Esophagus (tissue), 2 donors: ENCODE data around the gene TNS1. TPM values are rescaled to one million over a fixed set of nuclear protein-coding genes. Genes with fewer than 3 reads are reported as not detected.

Experiments used
- H3K27ac ChIP-seq, 2 donors: one replicate each; pipeline ENCODE4 v1.5.1; 2013; ENCODE audit warnings: low read depth in 2 of 2, mild to moderate bottlenecking in 2 of 2, inconsistent platforms in 1 of 2, low read length in 1 of 2, moderate library complexity in 1 of 2
- H3K27me3 ChIP-seq, 2 donors: one replicate each; pipeline ENCODE4 v1.6.1; 2013; ENCODE audit warnings: low read length in 2 of 2, control low read depth in 1 of 2, mild to moderate bottlenecking in 1 of 2; ENCODE audit not compliant: insufficient read depth in 2 of 2, control insufficient read depth in 1 of 2
- H3K36me3 ChIP-seq, 2 donors: one replicate each; pipeline ENCODE4 v1.6.1; 2013; ENCODE audit warnings: low read length in 1 of 2; ENCODE audit not compliant: control insufficient read depth in 2 of 2, insufficient read depth in 2 of 2
- H3K4me1 ChIP-seq, 2 donors: one replicate each; pipeline ENCODE4 v1.6.1; 2013; ENCODE audit warnings: low read length in 1 of 2; ENCODE audit not compliant: control insufficient read depth in 2 of 2, insufficient read depth in 2 of 2
- H3K4me3 ChIP-seq, 2 donors: one replicate each; pipeline ENCODE4 v1.5.1; 2013; ENCODE audit warnings: low read length in 2 of 2, mild to moderate bottlenecking in 2 of 2, low read depth in 1 of 2, moderate library complexity in 1 of 2
- H3K9me3 ChIP-seq, 2 donors: one replicate each; pipeline ENCODE4 v1.6.1; 2013; ENCODE audit warnings: mild to moderate bottlenecking in 2 of 2, low read depth in 1 of 2, low read length in 1 of 2, moderate library complexity in 1 of 2; ENCODE audit not compliant: control insufficient read depth in 2 of 2, insufficient read depth in 1 of 2
- WGBS, 2 donors: extraction: QIAGEN DNeasy Blood & Tissue Kit; methylation state at CpG; one replicate each; pipeline ENCODE4 v1.1.7; 2013; 5-methylcytosine and 5-hydroxymethylcytosine counted together
- polyA plus RNA-seq, 2 donors: library from polyadenylated mRNA; stranded (reverse); fragments of 200-250 nt; gene quantifications; one replicate each; pipeline ENCODE4 v1.2.3, GENCODE V29; 2013
- donor health status: healthy with polysubstance abuse.
- donor health status: Bipolar disorder and iron deficiency.

Gene TNS1
- polyA plus RNA-seq, 2 donors, result 28.3 to 39.0 TPM

DNA sequence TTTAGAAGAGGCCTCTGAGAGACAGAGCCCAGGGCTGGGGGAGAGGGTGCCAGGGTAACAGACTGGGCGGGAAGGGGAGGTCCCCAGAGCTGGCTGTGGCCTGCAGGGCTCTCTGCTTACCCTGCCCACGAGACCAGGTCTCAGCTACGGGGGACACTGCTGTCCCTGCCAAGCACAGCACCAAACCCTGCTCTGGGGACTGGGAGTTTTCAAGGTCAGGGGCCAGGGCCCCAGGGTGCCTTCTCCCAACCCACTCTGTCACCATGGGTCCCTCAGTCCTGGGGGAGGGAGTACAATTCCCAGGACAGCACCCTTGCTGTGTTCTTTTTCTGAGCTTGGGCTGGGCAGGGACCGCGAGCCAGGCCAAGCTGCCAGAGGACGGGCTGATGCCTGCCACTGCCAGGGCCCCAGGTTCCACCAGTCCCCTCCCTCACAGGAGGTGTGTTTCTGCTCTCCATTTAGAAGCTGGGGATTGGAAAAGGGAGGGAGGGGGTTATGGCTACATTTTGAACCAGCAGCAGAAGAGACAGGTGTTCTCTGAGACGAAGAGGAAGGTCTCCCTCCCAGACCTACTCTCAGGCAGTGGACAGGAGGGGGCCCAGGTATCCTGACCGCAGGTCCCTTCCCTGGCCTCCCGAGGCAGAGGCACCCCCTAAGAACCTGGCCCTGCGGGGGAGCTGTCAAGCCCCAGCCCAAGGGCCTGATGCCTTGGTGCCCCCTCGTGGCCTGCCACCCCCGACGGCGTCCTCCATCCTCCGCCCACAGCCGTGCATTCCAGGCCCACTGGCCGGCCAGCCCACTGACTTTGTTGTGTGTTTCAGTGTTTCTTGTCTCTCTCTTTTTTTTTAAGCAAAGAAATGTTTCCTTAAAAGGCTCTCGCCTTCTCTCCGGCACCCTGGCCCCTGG is 80.4 kb downstream of the TNS1 start:
- H3K36me3 ChIP-seq, result peaks cover 0 to 2% of the 10 kb centered on the region in 2 donors
- H3K9me3 ChIP-seq, result no peaks in the 10 kb centered on the region
- H3K27ac ChIP-seq, result peak overlapping the region; percentile 75 to 80
- no peak overlapping the region for H3K4me3 ChIP-seq
- H3K4me1 ChIP-seq, result peaks cover 6 to 46% of the 10 kb centered on the region in 2 donors
- 35 to 40% methylated on average over 19 of the region's 19 CpGs for WGBS, 2 donors
- H3K27me3 ChIP-seq, result no peaks in the 10 kb centered on the region

DNA sequence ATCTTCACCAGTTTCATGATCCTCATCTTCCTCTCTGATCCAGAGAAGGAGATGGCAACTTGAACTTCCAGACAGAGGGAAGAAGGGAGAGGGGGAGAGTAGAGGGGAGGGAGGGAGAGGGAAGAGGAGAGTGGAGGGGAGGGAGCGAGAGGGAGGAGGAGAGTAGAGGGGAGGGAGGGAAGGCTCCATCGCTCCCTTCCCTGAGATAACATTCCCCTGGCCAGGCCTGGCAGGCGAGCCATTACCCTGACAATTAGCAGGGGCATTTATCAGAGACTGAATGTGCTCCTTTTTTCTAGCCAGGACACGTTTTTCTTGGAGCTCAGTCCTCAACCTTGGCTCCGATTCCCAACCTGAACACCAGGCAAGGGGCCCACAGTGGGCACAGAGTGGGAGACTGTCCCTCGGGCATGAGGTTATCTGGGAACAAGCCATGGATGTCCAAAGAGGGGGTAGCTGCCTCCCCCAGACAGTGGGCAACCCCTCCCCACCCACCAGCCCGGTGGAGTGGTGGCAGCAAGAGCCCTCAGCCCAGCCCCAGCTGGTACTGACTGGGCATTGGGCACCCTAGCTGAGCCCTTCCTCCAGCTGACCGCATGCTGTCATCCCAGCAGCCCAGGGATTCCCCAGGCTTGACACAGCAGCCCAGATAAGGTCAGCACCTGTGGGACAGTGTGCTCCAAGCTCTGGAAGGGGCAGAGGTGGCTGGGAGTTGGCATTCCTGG is 81.8 kb downstream of the TNS1 start:
- Histone ChIP-seq H3K4me3 (no peak overlapping the region), H3K27ac (peak overlapping the region; percentile 75 to 80), H3K9me3 (no peaks in the 10 kb centered on the region), H3K36me3 (peaks cover 0 to 2% of the 10 kb centered on the region in 2 donors), H3K4me1 (peaks cover 0 to 42% of the 10 kb centered on the region in 2 donors), H3K27me3 (no peaks in the 10 kb centered on the region)
- WGBS, 2 donors, result 27 to 28% methylated on average over 8 of the region's 8 CpGs

DNA sequence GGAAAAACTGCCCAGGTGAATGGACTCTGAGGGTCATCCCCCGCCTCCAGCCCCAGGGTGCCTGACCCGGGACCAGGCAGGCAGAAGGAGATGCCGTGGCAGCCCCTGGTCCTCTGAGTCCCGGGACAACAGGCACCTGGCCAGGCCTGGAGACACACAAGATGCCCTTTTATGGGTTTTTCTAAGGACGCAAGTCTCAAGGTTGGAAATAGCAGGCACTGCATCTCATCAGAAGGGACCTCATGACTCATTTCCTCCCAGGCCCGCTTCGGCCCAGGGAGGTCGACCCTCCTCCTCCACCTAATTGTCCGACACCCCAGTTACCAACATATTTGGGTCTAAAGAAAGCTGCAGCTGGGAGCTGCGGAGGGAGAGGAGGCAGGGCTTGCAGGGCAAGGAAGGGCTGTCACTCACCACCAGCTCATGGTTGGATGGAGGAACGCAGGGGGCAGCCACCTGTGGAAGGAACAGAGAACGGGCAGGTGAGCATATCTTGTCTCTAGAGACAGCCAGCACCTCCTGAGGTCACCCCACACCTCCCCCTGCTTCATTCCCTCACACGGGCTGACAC is 82.9 kb downstream of the TNS1 start:
- H3K27ac ChIP-seq, result peak overlapping the region; percentile 84 to 86
- 53 to 60% methylated on average over 13 of the region's 13 CpGs for whole genome bisulfite sequencing, 2 donors
- H3K4me3 ChIP-seq, result no peak overlapping the region
- peaks cover 0 to 2% of the 10 kb centered on the region in 2 donors for H3K36me3 ChIP-seq
- H3K9me3 ChIP-seq, result no peaks in the 10 kb centered on the region
- no peaks in the 10 kb centered on the region for H3K27me3 ChIP-seq
- peaks cover 0 to 42% of the 10 kb centered on the region in 2 donors for H3K4me1 ChIP-seq

DNA sequence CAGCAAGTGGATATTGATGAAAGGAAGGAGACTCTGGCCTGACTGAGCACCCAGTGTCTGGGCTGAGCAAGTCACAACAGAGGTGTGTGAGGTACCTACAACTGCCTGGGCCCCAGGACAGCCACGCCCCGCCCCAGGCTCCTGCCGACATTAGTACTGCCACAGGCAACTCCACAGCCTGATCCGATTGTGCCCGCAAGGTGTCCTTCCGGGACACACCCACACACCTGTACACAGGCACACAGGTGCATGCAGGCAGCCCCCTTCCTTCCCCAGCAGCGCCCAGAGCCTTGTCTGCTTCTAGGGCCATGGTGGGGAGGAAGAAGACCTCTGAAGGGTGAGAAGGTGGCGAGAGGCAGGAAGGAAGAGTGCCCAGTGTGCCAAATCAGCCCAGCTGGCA is 83.6 kb downstream of the TNS1 start:
- Histone ChIP-seq H3K27ac (peak overlapping the region; percentile 84 to 86), H3K4me1 (peaks cover 0 to 42% of the 10 kb centered on the region in 2 donors), H3K27me3 (no peaks in the 10 kb centered on the region), H3K4me3 (no peak overlapping the region), H3K36me3 (peaks cover 0 to 2% of the 10 kb centered on the region in 2 donors), H3K9me3 (no peaks in the 10 kb centered on the region)
- WGBS, 2 donors, result 51 to 56% methylated on average over 8 of the region's 8 CpGs

- peaks cover 0 to 2% of the 10 kb centered on the region in 2 donors for H3K36me3 ChIP-seq
- H3K9me3 ChIP-seq, result no peaks in the 10 kb centered on the region
- WGBS, 2 donors, result 46 to 48% methylated on average over 20 of the region's 20 CpGs
- H3K27me3 ChIP-seq, result no peaks in the 10 kb centered on the region
- H3K4me1 ChIP-seq, result peaks cover 0 to 36% of the 10 kb centered on the region in 2 donors
- H3K27ac ChIP-seq, result peak overlapping the region; percentile 84 to 86
- H3K4me3 ChIP-seq, result no peak overlapping the region
These were observed 84.3 kb downstream of the TNS1 start for GRCh38 chr2:217918308-217919024.

DNA sequence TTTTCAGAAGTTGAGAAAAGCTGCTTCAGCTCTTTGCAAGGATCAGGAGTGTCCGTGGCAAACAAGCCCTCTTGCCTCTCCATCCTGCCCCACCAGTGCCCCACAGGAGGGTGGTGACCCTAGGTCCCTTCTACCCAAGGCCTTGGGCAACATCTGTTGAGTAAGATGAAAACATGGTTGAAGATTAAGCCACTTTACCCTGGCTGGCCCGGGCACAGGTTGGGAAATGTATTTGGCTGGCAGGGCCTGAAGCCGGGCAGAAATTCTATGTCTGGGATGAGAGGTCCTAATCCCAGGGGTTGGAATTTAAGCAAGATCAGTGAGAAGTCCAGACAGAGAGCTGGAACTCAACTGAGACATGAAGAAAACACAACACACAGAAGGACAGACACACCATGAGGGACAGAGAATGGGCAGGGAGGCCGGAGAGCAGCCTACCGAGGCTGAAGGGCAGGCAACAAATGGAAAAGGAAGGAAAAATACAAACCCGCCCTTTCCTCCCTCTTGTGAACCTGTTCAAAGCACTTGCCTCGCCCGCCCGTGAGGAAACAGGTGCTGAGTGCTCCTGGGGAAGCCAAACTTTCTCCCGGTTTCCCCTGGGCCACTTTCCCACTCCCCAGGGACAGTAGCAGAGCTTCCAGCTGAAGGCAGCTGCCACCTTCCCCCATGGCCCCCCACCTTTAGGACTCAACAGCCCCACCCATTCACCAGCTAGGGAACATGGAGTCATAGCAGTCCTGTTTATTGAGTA is 86.1 kb downstream of the TNS1 start:
- H3K27me3 ChIP-seq, result no peaks in the 10 kb centered on the region
- H3K4me3 ChIP-seq, result no peak overlapping the region
- peak overlapping the region; percentile 26 to 86 for H3K27ac ChIP-seq
- H3K36me3 ChIP-seq, result peaks cover 0 to 2% of the 10 kb centered on the region in 2 donors
- H3K4me1 ChIP-seq, result peaks cover 4 to 29% of the 10 kb centered on the region in 2 donors
- WGBS, 2 donors, result 52 to 57% methylated on average over 10 of the region's 10 CpGs
- no peaks in the 10 kb centered on the region for H3K9me3 ChIP-seq

DNA sequence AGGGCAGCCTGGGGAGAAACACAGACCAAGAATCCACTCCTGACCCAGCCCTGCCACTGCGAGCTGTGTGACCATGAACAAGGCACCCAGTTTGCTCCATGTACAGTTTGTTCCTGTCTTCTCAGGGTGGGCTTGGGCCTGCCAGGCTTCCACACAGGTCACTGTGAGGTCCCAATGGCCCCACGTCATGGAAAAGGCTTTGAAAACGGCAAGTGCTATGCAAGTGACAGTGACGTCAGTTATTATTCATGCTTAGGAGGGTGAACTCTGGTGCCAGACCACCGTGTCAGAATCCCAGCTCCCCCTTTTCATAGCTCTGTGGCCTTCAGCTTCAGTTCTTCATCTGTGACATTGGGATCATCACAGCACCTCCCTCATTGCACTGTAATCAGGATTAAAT is 87.1 kb downstream of the TNS1 start:
- no peaks in the 10 kb centered on the region for H3K9me3 ChIP-seq
- H3K27ac ChIP-seq, result peak overlapping the region; percentile 52 to 86
- H3K4me3 ChIP-seq, result no peak overlapping the region
- H3K4me1 ChIP-seq, result peaks cover 9 to 34% of the 10 kb centered on the region in 2 donors
- H3K27me3 ChIP-seq, result no peaks in the 10 kb centered on the region
- peaks cover 0 to 2% of the 10 kb centered on the region in 2 donors for H3K36me3 ChIP-seq
- WGBS, 2 donors, result 71 to 76% methylated on average over 5 of the region's 5 CpGs

GRCh38 chr2:217914878-217915277 is 87.9 kb downstream of the TNS1 start:
- peaks cover 10 to 35% of the 10 kb centered on the region in 2 donors for H3K4me1 ChIP-seq
- 78 to 84% methylated on average over 9 of the region's 9 CpGs for WGBS, 2 donors
- peak overlapping the region; percentile 52 to 86 for H3K27ac ChIP-seq

More at GRCh38 chr2:217914878-217915277, 87.9 kb downstream of the TNS1 start:
- H3K27me3 ChIP-seq, result no peaks in the 10 kb centered on the region
- H3K4me3 ChIP-seq, result no peak overlapping the region
- no peaks in the 10 kb centered on the region for H3K9me3 ChIP-seq
- H3K36me3 ChIP-seq, result peaks cover 0 to 2% of the 10 kb centered on the region in 2 donors
